GM21381 (cell line): ENCODE measurements around the gene CFB.
"Not testable (repeated sequence)": the region's sequence is repeated elsewhere in the genome, so short reads cannot be mapped to it uniquely, and the experiment has no call there.

ENCODE experiments used
- ATAC-seq: cut with Tn5 transposase; IDR thresholded peaks from one replicate; pipeline ENCODE4 v1.9.1; 2021; ENCODE audit warnings: mild to moderate bottlenecking, moderate library complexity; ENCODE audit not compliant: unreplicated experiment

Gene CFB

GRCh38 chr6:31911826-31912585 lies 33.9 kb upstream of the CFB start:
- no peak for ATAC-seq

GRCh38 chr6:31915351-31915750 lies 30.5 kb upstream of the CFB start:
- ATAC-seq: no peak

DNA sequence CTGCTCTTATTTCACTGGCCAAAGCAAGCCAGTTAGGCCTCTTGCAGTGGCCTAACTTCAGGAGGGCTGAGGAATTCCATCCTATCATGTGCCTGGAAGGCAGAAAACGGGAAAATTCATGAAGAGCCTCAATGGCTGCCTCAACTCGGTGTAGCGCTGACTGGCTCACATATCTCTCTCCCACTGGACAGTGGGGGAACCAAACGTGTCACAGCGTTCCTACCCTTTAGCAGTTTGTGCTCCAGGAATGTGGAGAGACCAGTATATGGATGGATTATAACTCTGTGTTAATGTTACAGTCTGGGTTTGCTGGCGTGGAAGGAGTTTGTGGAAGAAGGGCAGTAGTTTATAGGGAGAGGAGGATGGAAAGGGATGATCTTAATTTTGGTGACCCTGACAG lies 30.1 kb upstream of the CFB start:
- ATAC-seq: no peak

DNA sequence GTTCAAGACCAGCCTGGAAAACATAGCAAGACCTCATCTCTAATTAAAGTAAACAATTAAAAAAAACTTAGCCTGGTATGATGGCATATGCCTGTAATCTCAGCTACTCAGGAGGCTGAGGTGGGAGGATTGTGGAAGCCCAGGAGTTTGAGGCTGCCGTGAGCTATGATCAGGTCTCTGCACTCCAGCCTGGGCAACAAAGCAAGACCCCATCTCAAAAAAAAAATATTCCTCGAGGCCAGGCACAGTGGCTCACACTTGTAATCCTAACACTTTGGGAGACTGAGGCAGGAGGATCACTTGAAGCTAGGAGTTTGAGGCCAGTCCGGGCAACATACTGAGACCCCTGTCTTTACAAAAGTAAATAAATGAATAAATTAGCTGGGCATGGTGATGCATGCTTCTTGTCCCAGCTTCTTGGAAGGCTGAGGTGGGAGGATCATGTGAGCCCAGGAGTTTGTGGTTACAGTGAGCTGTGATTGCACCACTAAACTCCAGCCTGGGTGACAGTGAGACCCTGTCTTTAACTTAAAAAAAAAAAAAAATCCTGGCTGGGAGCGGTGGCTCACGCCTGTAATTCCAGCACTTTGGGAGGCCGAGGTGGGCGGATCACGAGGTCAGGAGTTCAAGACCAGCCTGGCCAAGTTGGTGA lies 27.7 kb upstream of the CFB start:
- ATAC-seq: no peak

GRCh38 chr6:31919624-31920303 lies 26.1 kb upstream of the CFB start:
- ATAC-seq: no peak

DNA sequence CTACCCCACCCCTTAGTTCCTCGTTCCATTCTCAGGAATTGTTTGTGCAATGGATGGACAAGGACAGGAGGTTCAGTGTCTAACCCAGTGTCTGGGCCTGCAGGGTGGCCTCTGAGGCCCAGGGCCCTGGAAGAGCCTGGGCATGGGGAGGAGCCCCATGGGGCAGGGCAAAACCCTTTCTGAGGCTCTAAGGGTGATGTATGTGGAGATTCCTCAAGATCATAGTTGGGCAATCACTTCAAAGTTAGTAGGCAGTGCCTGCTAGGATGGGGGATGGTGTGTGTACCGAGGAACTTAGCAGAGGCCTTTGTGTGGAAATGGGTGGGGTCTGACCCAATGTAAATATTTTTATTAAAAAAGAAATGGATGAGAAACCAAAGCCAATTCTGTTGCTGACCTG lies 25.1 kb upstream of the CFB start:
- ATAC-seq: no peak

GRCh38 chr6:31922942-31923341 lies 23.0 kb upstream of the CFB start:
- no peak for ATAC-seq

DNA sequence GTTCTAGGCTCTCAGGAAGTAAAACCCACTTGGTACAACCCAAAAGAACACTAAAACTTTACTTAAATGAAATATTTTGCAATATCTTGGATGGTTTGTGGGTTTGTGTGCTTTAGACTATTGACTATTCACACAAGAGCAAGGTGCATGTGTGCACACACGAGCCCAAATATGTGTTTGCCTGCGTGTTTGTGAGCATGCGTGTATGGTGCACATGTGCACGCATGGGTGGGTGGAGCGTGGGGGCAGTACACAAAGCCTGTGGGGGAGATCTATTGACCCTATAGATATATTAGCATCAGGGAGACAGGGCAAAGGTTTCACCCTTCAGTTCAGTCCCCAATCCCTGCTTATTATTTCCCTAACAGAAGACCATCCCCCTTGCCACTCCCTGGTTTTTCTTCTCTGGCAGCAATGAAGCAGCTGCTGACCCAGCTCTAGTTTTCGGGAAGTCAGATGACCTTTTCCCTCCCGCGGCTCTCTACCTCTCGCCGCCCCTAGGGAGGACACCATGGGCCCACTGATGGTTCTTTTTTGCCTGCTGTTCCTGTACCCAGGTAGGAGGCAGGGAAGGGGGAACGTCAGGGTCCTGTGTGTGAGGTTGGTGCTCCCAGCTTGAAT lies 18.5 kb upstream of the CFB start, which contains the start of gene C2:
C2 (plus strand) TSS at position 476 of the 621 bp plus-strand sequence; CDS start at position 512, 36 bp downstream.
- ATAC-seq: no peak

DNA sequence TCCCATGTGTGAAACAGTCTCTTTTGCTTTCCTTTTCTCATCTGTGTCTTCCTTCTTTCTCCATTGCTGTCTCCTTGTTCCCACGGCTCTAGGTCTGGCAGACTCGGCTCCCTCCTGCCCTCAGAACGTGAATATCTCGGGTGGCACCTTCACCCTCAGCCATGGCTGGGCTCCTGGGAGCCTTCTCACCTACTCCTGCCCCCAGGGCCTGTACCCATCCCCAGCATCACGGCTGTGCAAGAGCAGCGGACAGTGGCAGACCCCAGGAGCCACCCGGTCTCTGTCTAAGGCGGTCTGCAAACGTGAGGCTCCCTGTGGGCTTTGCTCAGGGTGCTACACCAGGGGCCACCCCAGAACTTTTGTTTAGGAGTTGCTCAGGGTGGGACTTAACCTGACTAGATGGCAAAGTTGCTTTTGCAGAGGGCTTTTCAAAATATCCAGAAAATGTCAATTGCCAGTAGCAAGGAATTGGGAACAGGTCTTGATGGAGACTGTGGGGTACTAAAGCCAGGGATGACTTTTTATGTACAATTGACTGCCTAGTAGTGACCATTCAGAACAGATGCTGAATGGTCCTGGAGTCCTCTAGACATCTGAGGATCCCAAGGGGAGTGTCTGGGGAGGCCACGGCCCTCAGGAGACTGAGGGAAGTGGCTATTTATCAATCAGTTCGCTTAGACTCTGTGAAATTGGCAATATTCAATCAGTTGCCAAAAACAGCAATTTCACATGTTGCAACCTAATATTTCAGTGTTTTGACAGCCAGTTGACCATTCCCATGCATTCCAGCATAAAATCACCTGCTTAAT lies 17.8 kb upstream of the CFB start:
- ATAC-seq: no peak

GRCh38 chr6:31928672-31928939 lies 17.3 kb upstream of the CFB start:
- ATAC-seq: no peak

DNA sequence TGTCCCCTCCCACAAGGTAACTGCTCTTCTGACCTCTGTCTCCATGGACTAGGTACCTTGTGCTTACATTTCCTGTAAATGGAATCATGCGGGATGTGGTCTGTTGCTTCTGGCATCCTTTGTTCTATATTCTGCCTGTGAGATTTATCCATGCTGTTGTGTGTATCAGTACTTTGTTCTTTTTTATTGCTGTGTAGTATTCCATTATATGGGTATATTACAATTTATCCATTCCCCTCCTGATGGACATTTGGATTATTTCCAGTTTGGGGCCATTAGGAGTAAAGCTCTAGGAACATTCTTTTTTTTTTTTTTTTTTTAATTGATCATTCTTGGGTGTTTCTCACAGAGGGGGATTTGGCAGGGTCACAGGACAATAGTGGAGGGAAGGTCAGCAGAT lies 14.9 kb upstream of the CFB start:
- ATAC-seq: no peak

DNA sequence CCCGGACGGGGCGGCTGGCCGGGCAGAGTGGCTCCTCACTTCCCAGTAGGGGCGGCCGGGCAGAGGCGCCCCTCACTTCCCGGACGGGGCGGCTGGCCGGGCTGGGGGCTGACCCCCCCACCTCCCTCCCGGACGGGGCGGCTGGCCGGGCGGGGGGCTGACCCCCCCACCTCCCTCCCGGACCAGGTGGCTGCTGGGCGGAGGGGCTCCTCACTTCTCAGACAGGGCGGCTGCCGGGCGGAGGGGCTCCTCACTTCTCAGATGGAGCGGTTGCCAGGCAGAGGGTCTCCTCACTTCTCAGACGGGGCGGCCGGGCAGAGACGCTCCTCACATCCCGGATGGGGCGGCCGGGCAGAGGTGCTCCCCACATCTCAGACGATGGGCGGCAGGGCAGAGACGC lies 13.8 kb upstream of the CFB start:
- not testable (repeated sequence) for ATAC-seq

DNA sequence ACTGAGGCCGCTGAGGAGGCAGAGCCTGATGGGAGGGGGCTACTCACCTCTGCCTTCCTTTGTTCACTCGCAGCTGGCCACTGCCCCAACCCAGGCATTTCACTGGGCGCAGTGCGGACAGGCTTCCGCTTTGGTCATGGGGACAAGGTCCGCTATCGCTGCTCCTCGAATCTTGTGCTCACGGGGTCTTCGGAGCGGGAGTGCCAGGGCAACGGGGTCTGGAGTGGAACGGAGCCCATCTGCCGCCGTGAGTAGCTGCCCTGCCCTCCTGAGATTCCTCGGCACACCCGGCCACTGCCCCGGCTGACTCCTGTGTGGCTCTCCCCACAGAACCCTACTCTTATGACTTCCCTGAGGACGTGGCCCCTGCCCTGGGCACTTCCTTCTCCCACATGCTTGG lies 12.4 kb upstream of the CFB start:
- ATAC-seq: no peak

- no peak for ATAC-seq
Observed at GRCh38 chr6:31935021-31935420, 10.9 kb upstream of the CFB start.

DNA sequence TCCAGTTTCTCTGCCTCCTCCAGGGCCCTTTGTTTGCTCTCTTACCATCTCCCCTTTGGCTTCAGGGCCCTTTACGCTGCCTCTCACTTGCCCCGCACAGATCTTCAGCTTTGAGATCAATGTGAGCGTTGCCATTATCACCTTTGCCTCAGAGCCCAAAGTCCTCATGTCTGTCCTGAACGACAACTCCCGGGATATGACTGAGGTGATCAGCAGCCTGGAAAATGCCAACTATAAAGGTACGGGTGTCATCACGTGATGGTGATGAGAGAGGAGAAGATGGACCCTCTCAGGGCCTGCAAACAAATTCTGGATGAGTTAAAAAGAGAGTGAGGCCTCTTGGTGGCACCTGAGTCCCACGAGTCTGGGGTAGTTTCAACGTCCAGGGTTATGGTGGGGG lies 10.1 kb upstream of the CFB start:
- ATAC-seq: no peak

DNA sequence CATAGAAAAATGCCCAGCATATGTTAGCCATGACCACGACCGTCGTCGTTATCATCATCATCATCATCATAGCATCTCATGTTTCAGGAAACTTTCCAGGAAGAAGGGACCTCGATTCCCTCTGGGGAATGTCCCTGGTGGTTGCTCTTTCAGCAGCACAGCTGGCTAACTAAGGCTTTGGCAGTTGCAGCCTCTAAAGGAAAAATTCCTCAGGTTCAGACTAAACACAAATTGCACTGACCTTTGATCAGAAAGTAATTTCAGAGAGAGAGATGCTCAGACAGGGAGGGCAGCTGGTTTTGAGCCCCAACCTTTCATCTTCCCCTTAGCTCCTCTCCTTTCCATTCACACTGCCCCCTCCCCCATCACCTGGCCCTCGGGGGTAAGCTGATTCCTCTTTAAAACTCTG lies 5.6 kb upstream of the CFB start:
- no peak for ATAC-seq

DNA sequence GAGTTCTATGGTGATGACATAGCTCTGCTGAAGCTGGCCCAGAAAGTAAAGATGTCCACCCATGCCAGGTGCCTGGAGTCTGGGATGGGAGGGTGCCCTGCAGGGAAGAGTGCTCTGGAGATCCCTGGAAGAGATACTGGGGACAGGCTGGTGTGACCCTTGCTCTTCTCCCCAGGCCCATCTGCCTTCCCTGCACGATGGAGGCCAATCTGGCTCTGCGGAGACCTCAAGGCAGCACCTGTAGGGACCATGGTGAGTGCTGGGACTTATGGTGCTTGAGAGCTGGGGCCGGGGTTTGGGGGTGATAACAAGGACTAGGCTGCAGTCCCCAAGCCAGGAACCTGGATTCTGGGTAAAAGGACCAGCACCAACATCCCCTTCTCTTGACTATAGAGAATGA lies 2.2 kb upstream of the CFB start:
- no peak for ATAC-seq

- no peak for ATAC-seq
Observed at GRCh38 chr6:31945154-31945506, 765 bp upstream of the CFB start.

DNA sequence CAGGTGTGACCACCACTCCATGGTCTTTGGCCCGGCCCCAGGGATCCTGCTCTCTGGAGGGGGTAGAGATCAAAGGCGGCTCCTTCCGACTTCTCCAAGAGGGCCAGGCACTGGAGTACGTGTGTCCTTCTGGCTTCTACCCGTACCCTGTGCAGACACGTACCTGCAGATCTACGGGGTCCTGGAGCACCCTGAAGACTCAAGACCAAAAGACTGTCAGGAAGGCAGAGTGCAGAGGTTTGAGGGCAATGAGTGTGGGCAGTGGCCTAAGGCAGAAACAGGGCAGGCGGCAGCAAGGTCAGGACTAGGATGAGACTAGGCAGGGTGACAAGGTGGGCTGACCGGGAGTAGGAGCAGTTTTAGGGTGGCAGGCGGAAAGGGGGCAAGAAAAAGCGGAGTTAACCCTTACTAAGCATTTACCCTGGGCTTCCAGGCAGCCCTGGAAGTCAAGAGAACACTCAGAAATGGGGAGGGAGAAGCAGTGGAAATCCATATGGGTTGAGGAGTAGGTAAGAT lies 533 bp downstream of the CFB start:
- no peak for ATAC-seq

- no peak for ATAC-seq
Observed at GRCh38 chr6:31947070-31947675, 1.3 kb downstream of the CFB start.
